HG03039 (cell line): ENCODE results near the gene UBFD1.
"Not testable (repeated sequence)": the region's sequence is repeated elsewhere in the genome, so short reads cannot be mapped to it uniquely, and the experiment has no call there.

ENCODE experiments used
- ATAC-seq: cut with Tn5 transposase; IDR thresholded peaks from one replicate; pipeline ENCODE4 v1.9.1; 2021; ENCODE audit warnings: mild to moderate bottlenecking, moderate library complexity; ENCODE audit not compliant: unreplicated experiment

The UBFD1 gene

GRCh38 chr16:23564575-23565363, 7.2 kb downstream of the UBFD1 start:
- ATAC-seq = no peak

GRCh38 chr16:23566724-23567123, 9.2 kb downstream of the UBFD1 start:
- ATAC-seq = no peak

GRCh38 chr16:23567602-23568001, 10.1 kb downstream of the UBFD1 start:
- ATAC-seq = no peak

GRCh38 chr16:23570992-23571632, 13.6 kb downstream of the UBFD1 start:
- ATAC-seq = no peak

GRCh38 chr16:23571895-23572294, 14.4 kb downstream of the UBFD1 start:
- no peak for ATAC-seq

GRCh38 chr16:23572394-23572793, 14.9 kb downstream of the UBFD1 start:
- ATAC-seq = no peak

- ATAC-seq = no peak
Measured at GRCh38 chr16:23573817-23574216, 16.3 kb downstream of the UBFD1 start.

- no peak for ATAC-seq
Measured at GRCh38 chr16:23575834-23576233, 18.3 kb downstream of the UBFD1 start.

- no peak for ATAC-seq
Measured at GRCh38 chr16:23577493-23577892, 20.0 kb downstream of the UBFD1 start.

GRCh38 chr16:23578101-23578830, 20.7 kb downstream of the UBFD1 start:
- ATAC-seq = no peak

- ATAC-seq = no peak
Measured at GRCh38 chr16:23579371-23579770, 21.8 kb downstream of the UBFD1 start.

GRCh38 chr16:23580391-23580790, 22.9 kb downstream of the UBFD1 start:
- ATAC-seq = no peak

- no peak for ATAC-seq
Measured at GRCh38 chr16:23581764-23582163, 24.2 kb downstream of the UBFD1 start.

GRCh38 chr16:23583271-23583670, 25.7 kb downstream of the UBFD1 start:
- ATAC-seq = not testable (repeated sequence)

GRCh38 chr16:23584186-23585076, 26.9 kb downstream of the UBFD1 start:
- ATAC-seq = no peak

- no peak for ATAC-seq
Measured at GRCh38 chr16:23587726-23588125, 30.2 kb downstream of the UBFD1 start.

- ATAC-seq = no peak
Measured at GRCh38 chr16:23590181-23590580, 32.7 kb downstream of the UBFD1 start.

- ATAC-seq = no peak
Measured at GRCh38 chr16:23594186-23594585, 36.7 kb downstream of the UBFD1 start.

- ATAC-seq = no peak
Measured at GRCh38 chr16:23595246-23595950, 37.9 kb downstream of the UBFD1 start.
